BLaER1 (cell line): ENCODE results near the gene HOXA2.

ENCODE experiments used
- H3K27ac ChIP-seq: shearing (Covaris generic); formaldehyde crosslinking; 2 replicates; pipeline ENCODE4 v1.8.1; 2022
- H3K27me3 ChIP-seq: shearing (Covaris generic); formaldehyde crosslinking; 2 replicates; pipeline ENCODE4 v1.8.1; 2022
- H3K36me3 ChIP-seq: shearing (Covaris generic); formaldehyde crosslinking; 2 replicates; pipeline ENCODE4 v1.8.1; 2022
- H3K4me1 ChIP-seq: shearing (Covaris generic); formaldehyde crosslinking; 2 replicates; pipeline ENCODE4 v1.8.1; 2022
- H3K4me2 ChIP-seq: shearing (Covaris generic); formaldehyde crosslinking; 2 replicates; pipeline ENCODE4 v1.8.1; 2022
- H3K4me3 ChIP-seq: shearing (Covaris generic); formaldehyde crosslinking; 2 replicates; pipeline ENCODE4 v1.8.1; 2022
- H3K9ac ChIP-seq: shearing (Covaris generic); formaldehyde crosslinking; 2 replicates; pipeline ENCODE4 v1.8.1; 2022
- H3K9me3 ChIP-seq: shearing (Covaris generic); formaldehyde crosslinking; 2 replicates; pipeline ENCODE4 v1.8.1; 2022
- H4K20me1 ChIP-seq: shearing (Covaris generic); formaldehyde crosslinking; 2 replicates; pipeline ENCODE4 v1.8.1; 2022
- Cebpa-rat ChIP-seq: shearing (Covaris generic); IDR thresholded peaks from 2 replicates; pipeline ENCODE4 v1.8.1; 2022

HOXA2 gene

GRCh38 chr7:27132978-27133377, 30.5 kb upstream of the HOXA2 start:
- no peak overlapping the region for H3K27ac ChIP-seq
- no peak for TF ChIP-seq Cebpa-rat
- no peak overlapping the region for H3K4me3 ChIP-seq
- peaks cover 30% of the 10 kb centered on the region for H3K4me1 ChIP-seq
- H3K9ac ChIP-seq: no peak overlapping the region
- no peaks in the 10 kb centered on the region for H3K36me3 ChIP-seq
- peaks cover 31% of the 10 kb centered on the region for H3K9me3 ChIP-seq
- H3K4me2 ChIP-seq: no peak overlapping the region
- H4K20me1 ChIP-seq: no peaks in the 10 kb centered on the region
- peaks cover 8% of the 10 kb centered on the region; the same call in 1 of the 2 replicates for H3K27me3 ChIP-seq

GRCh38 chr7:27132214-27132613, 29.7 kb upstream of the HOXA2 start:
- Histone ChIP-seq H3K27me3 (peaks cover 6% of the 10 kb centered on the region; the same call in 1 of the 2 replicates), H3K9ac (no peak overlapping the region), H3K9me3 (peaks cover 31% of the 10 kb centered on the region), H3K4me3 (no peak overlapping the region), H3K4me2 (no peak overlapping the region), H3K27ac (no peak overlapping the region), H3K36me3 (no peaks in the 10 kb centered on the region), H4K20me1 (no peaks in the 10 kb centered on the region), H3K4me1 (peaks cover 24% of the 10 kb centered on the region)
- TF ChIP-seq Cebpa-rat: no peak

DNA sequence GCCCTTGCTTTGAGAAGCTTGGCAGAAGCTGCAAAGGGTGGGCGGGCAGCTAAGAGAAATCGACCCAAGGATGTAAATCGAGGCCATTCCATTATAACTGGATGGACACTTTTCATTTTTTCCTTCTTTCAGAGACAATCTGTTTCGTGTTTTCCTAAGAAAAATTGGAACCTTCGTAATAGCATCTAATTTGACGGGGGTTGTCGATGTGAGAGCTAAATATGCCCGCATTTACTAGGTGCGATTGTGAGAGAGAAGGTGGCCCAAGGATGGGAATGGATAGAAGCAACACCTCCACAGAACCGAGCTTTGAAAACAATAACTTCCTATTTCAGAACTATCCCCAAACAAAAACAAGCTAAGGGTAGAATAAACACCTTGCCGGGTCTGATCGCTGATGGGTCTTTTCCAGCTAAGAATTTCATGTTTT, 28.9 kb upstream of the HOXA2 start:
- Histone ChIP-seq H3K9ac (no peak overlapping the region), H3K36me3 (no peaks in the 10 kb centered on the region), H3K27me3 (no peaks in the 10 kb centered on the region), H3K4me1 (peaks cover 18% of the 10 kb centered on the region), H3K4me3 (no peak overlapping the region), H3K27ac (no peak overlapping the region), H3K9me3 (peaks cover 31% of the 10 kb centered on the region), H4K20me1 (no peaks in the 10 kb centered on the region), H3K4me2 (no peak overlapping the region)
- no peak for TF ChIP-seq Cebpa-rat

DNA sequence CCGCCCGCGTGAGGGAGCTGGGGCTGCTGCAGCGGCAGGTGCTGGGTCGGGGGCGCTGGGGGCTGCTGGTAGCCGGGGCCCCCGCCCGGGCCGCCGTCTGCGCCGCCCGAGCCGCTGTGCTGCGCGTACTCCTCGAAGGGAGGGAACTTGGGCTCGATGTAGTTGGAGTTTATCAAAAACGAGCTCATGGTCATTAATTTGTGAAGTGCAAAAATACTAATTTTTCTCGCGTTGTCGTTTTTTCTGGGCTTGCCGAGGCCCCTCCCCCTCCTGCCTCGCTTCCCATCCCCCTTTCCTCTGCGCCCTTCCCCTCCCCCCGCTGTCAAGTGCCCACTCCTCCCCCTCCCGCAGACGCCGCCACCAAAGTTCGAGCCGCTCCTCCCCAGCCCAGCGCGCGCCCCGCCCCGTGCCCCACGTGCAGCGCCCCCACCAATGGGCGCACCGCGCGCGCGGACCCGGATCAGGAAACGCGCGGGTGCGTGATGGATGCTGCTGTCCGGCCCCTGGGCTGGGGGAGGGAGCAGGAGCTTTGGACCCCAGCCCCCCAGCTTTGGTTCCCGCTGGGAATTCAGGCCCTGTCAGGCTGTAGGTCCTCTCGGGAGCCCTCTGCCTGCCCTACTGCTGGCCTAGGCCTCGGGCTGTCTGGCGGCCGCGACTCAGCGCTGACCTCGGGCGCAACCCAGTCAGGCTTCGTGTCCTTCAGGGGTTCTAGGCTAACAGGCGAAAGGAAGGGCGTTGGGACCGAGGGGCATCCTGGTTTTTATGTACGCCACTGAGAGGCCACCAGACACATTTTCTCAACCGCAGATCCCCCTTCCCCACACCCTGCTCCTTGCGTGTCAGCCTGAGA, 28.3 kb upstream of the HOXA2 start, which contains the start of gene HOXA4:
Gene HOXA4 (minus strand): TSS at position 218 of the 850 bp plus-strand sequence. CDS start 24 bp downstream, at position 194.
- TF ChIP-seq Cebpa-rat: no peak
- 0 out of 2 replicates have a peak within 1 kb of the TSS, but pooled peaks have one; percentile 16 for H3K4me3 ChIP-seq
- no peaks in the 10 kb centered on the region for H3K27me3 ChIP-seq
- H3K27ac ChIP-seq: no peak within 1 kb of the TSS
- H3K4me1 ChIP-seq: peaks cover 13% of the 10 kb centered on the region
- H3K9me3 ChIP-seq: peaks cover 26% of the 10 kb centered on the region
- no peaks in the 10 kb centered on the region for H4K20me1 ChIP-seq
- H3K9ac ChIP-seq: no peak within 1 kb of the TSS
- H3K36me3 ChIP-seq: no peaks in the 10 kb centered on the region
- H3K4me2 ChIP-seq: no peak within 1 kb of the TSS

DNA sequence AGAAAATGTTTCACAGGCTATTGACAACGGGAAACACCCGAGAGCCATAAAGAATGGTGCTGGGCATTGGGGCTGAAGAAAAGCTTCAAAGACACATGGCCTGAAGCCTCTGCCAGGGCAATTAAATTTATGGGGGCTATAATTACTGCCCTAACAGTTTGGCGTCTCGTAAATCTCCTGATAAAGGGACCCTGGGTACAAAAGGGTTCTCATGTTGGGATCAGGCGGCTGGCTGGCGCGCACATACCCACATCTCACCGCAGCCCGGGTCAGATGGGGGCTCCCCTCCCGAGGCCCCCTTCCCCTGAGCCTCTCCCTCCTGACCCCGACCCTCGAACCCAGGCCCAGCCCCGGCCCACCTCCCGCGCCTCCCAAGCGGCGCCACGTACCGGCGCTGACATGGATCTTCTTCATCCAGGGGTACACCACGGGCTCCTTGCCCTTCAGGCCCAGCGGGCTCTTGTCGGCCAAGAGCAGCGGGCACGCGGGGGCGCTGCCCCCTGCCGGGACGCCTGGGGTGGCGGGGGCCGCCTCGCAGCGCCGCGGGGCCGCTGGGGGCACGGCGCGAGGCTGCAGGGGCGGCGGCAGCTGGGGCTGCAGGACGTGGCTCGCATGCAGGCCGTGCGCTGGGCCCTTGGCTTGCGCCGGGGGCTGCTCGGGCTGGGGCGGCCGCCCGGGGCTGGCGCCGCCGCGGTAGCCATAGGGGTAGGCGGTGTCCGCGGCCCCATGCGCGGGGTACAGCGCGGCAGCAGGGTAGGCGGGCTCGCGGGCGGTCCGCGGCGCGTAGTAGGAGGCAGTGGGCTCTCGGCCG, 27.5 kb upstream of the HOXA2 start:
- no peaks in the 10 kb centered on the region for H3K27me3 ChIP-seq
- H3K27ac ChIP-seq: no peak overlapping the region
- H3K4me3 ChIP-seq: 0 out of 2 replicates have a peak overlapping the region, but pooled peaks have one; percentile 16

DNA sequence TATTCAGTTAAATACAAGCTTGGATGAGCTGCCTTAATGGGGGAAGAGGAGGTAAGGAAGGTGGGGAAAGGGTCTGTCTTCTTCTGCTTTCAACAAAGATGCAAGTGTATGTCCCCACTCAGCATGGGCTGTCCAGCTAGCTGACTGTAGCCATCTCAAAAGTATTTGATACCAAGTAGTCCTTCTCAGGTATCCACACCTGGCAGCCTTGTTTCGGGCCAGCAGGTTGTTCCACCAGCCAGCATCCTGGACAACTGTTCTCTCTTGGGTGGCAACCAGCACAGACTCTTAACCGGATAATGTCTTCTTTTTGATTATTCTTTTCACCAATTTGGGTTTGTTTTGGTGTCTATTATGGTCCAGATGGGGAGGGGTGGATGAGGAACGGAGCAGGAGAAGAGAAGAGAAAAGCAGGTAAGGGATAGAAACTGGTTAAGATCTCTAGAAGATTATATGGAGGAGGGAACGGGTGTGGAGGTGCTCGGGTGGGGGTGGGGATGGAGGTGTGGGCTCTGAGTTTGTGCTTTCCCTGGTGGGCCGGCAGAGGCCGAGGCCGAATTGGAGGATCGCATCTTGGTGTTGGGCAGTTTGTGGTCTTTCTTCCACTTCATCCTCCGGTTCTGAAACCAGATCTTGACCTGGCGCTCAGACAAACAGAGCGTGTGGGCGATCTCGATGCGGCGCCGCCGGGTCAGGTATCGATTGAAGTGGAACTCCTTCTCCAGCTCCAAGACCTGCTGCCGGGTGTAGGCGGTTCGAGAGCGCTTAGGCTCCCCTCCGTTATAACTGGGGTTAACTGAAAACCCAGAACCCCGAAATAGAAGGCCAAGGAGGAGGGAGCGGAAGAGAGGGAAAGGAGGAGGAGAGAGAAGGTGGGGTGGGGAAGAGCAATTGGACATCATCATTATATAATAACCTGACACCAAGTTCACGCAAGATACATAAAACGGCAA, 26.6 kb upstream of the HOXA2 start:
- no peak for TF ChIP-seq Cebpa-rat
- no peak overlapping the region for H3K4me2 ChIP-seq
- H4K20me1 ChIP-seq: no peaks in the 10 kb centered on the region
- H3K36me3 ChIP-seq: no peaks in the 10 kb centered on the region
- no peaks in the 10 kb centered on the region for H3K4me1 ChIP-seq
- H3K27me3 ChIP-seq: no peaks in the 10 kb centered on the region
- H3K27ac ChIP-seq: no peak overlapping the region
- H3K9ac ChIP-seq: no peak overlapping the region
- peaks cover 28% of the 10 kb centered on the region for H3K9me3 ChIP-seq
- no peak overlapping the region for H3K4me3 ChIP-seq

More for the DNA sequence above, 27.5 kb upstream of the HOXA2 start:
- Histone ChIP-seq H3K4me1 (0 out of 2 replicates have a peak, but pooled peaks cover 5% of the 10 kb centered on the region), H3K36me3 (no peaks in the 10 kb centered on the region), H3K9me3 (peaks cover 26% of the 10 kb centered on the region), H4K20me1 (no peaks in the 10 kb centered on the region), H3K9ac (no peak overlapping the region), H3K4me2 (no peak overlapping the region)
- no peak for TF ChIP-seq Cebpa-rat

GRCh38 chr7:27128034-27128433, 25.6 kb upstream of the HOXA2 start:
- TF ChIP-seq Cebpa-rat: no peak
- peaks cover 35% of the 10 kb centered on the region for H3K9me3 ChIP-seq
- no peak overlapping the region for H3K27ac ChIP-seq
- no peaks in the 10 kb centered on the region for H3K4me1 ChIP-seq
- no peaks in the 10 kb centered on the region for H3K27me3 ChIP-seq
- H3K4me3 ChIP-seq: no peak overlapping the region
- H3K9ac ChIP-seq: no peak overlapping the region
- H3K36me3 ChIP-seq: no peaks in the 10 kb centered on the region
- no peak overlapping the region for H3K4me2 ChIP-seq
- no peaks in the 10 kb centered on the region for H4K20me1 ChIP-seq

GRCh38 chr7:27126596-27127327, 24.3 kb upstream of the HOXA2 start:
- H3K4me1 ChIP-seq: no peaks in the 10 kb centered on the region
- no peak overlapping the region for H3K4me2 ChIP-seq
- H4K20me1 ChIP-seq: no peaks in the 10 kb centered on the region
- no peak overlapping the region for H3K9ac ChIP-seq
- peaks cover 35% of the 10 kb centered on the region for H3K9me3 ChIP-seq
- no peaks in the 10 kb centered on the region for H3K27me3 ChIP-seq
- no peak overlapping the region for H3K4me3 ChIP-seq
- H3K27ac ChIP-seq: no peak overlapping the region
- H3K36me3 ChIP-seq: no peaks in the 10 kb centered on the region
- no peak for TF ChIP-seq Cebpa-rat

DNA sequence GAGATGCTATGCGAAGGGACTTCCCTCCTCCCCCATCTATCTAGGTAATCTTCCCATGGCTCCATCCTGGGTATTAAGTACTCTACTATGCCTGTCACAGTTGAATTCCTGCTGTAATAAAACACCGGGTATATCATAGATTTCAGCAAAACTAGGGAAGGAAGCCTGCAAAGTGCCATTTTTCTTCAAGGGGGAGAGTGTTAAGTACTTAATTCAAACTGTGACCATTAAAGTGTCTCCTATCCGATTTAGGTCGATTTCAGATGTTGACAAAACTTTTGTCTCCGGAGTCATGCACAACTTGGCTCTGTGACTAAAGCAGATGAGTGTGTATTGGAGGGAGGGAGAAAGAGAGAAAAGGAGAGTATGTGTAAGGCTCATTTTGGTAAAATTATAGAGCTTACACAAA, 23.5 kb upstream of the HOXA2 start:
- Histone ChIP-seq H3K4me1 (no peaks in the 10 kb centered on the region), H3K9me3 (peaks cover 29% of the 10 kb centered on the region), H3K9ac (no peak overlapping the region), H3K4me3 (no peak overlapping the region), H3K4me2 (no peak overlapping the region), H3K27me3 (no peaks in the 10 kb centered on the region), H3K27ac (no peak overlapping the region), H4K20me1 (no peaks in the 10 kb centered on the region), H3K36me3 (no peaks in the 10 kb centered on the region)
- no peak for TF ChIP-seq Cebpa-rat
